HepG2 (cell line): ENCODE data around the gene SEMA6D.

Experiments used
- JUND ChIP-seq: sonication (generic); formaldehyde crosslinking; IDR thresholded peaks from 2 replicates; pipeline ENCODE4 v1.8.0; 2022; ENCODE audit warnings: mild to moderate bottlenecking, missing genetic modification reagents
- RFX5 ChIP-seq: IDR thresholded peaks from 2 replicates; pipeline ENCODE4 v1.6.1; 2011; ENCODE audit warnings: low read depth, low read length, improper control_type of control experiment
- XRCC5 ChIP-seq: fragments of 200-400 bp; formaldehyde crosslinking; optimal IDR thresholded peaks from 2 replicates; pipeline ENCODE3; 2017; ENCODE audit warnings: mild to moderate bottlenecking, low read length
- ZNF383 ChIP-seq: sonication (generic); formaldehyde crosslinking; IDR thresholded peaks from 2 replicates; pipeline ENCODE4 v1.4.0; 2020; ENCODE audit warnings: missing genetic modification reagents, mild to moderate bottlenecking, borderline replicate concordance
- ZNF446 ChIP-seq: sonication (generic); formaldehyde crosslinking; IDR thresholded peaks from 2 replicates; pipeline ENCODE4 v1.5.0; 2020; ENCODE audit warnings: mild to moderate bottlenecking, missing genetic modification reagents

- TF ChIP-seq XRCC5: no peak
- no peak for TF ChIP-seq ZNF446
- no peak for TF ChIP-seq JUND (CRISPR knock-in tag)
- no peak for TF ChIP-seq ZNF383
- no peak for TF ChIP-seq RFX5
Measured at GRCh38 chr15:47812470-47812999, 95.2 kb downstream of the SEMA6D start.
